Colonic mucosa (tissue), 4 donors: ENCODE data around the gene CLDN18. TPM values are rescaled to one million over a fixed set of nuclear protein-coding genes. Genes with fewer than 3 reads are reported as not detected.

ENCODE experiments used
- DNase-seq: peaks from one replicate; pipeline ENCODE4 v3.0.0-alpha.2; 2020
- H3K27ac ChIP-seq: fragments of 200-600 bp; one replicate; pipeline ENCODE4 v1.8.0; 2021
- H3K27me3 ChIP-seq: fragments of 200-600 bp; one replicate; pipeline ENCODE4 v1.8.0; 2021
- H3K36me3 ChIP-seq: fragments of 200-600 bp; one replicate; pipeline ENCODE4 v1.8.0; 2021
- H3K4me1 ChIP-seq: fragments of 200-600 bp; one replicate; pipeline ENCODE4 v1.8.0; 2021; ENCODE audit warnings: mild to moderate bottlenecking
- H3K4me3 ChIP-seq: fragments of 200-600 bp; one replicate; pipeline ENCODE4 v1.8.0; 2021
- H3K9ac ChIP-seq, 2 donors: one replicate each; pipeline ENCODE4 v1.7.0; 2013; ENCODE audit warnings: control low read depth in 2 of 2, low read depth in 2 of 2, low read length in 2 of 2
- H3K9me3 ChIP-seq: fragments of 200-600 bp; one replicate; pipeline ENCODE4 v1.8.0; 2021
- CTCF ChIP-seq: fragments of 200-600 bp; IDR thresholded peaks from one replicate; pipeline ENCODE4 v1.8.0; 2022; ENCODE audit warnings: antibody characterized with exemption, mild to moderate bottlenecking
- intact Hi-C: fragments of 100-400 bp; cut with DNase I; formaldehyde crosslinking; loops from one replicate; pipeline ENCODE4 v1.14.1; 2022
- total RNA-seq, 2 donors: library from RNA; stranded (reverse); fragmentation: NEBNext Ultra II Directional in 1 of 2; extraction: Animal tissue kit (Norgen Biotek cat#: 25700) in 1 of 2; gene quantifications; one replicate each; pipeline ENCODE4 v1.2.1, GENCODE V29; 2021
- donor health status: healthy.
- donor health status: DM: no; HTN: no; CAD: no.
- donor health status: DM: no; HTN: no; CAD: no.

The CLDN18 gene
- total RNA-seq, 2 donors from 2014 or later = 0.11 to 0.44 TPM

GRCh38 chr3:138051947-138052802 lies 42.2 kb downstream of the CLDN18 start:
- H3K9ac ChIP-seq = no peak overlapping the region
- peak; percentile 27 for TF ChIP-seq CTCF
- H3K27me3 ChIP-seq = no peaks in the 10 kb centered on the region
- H3K36me3 ChIP-seq = no peaks in the 10 kb centered on the region
- no peaks in the 10 kb centered on the region for H3K4me1 ChIP-seq
- no peak overlapping the region for H3K4me3 ChIP-seq
- H3K9me3 ChIP-seq = no peaks in the 10 kb centered on the region
- H3K27ac ChIP-seq = no peak overlapping the region
- intact Hi-C loops = loop anchor here (10.0 kb wide), 1 partner anchor 947 kb away; no protein-coding TSS in a partner anchor
- peak; percentile 30 for DNase-seq

- no peak for DNase-seq
- H3K9me3 ChIP-seq = no peaks in the 10 kb centered on the region
- H3K27me3 ChIP-seq = no peaks in the 10 kb centered on the region
- H3K4me3 ChIP-seq = no peak overlapping the region
- H3K4me1 ChIP-seq = no peaks in the 10 kb centered on the region
- intact Hi-C loops = loop anchor here (10.0 kb wide), 1 partner anchor 949 kb away; no protein-coding TSS in a partner anchor
- H3K36me3 ChIP-seq = no peaks in the 10 kb centered on the region
- H3K9ac ChIP-seq = no peak overlapping the region
- H3K27ac ChIP-seq = no peak overlapping the region
- no peak for TF ChIP-seq CTCF
These were observed 44.1 kb downstream of the CLDN18 start for GRCh38 chr3:138054057-138054456.

GRCh38 chr3:138057384-138057783 lies 47.4 kb downstream of the CLDN18 start:
- intact Hi-C loops = loop anchor here (10.0 kb wide), 1 partner anchor 953 kb away; no protein-coding TSS in a partner anchor
- no peak for TF ChIP-seq CTCF
- no peak overlapping the region for H3K27ac ChIP-seq

GRCh38 chr3:138059261-138059660 lies 49.3 kb downstream of the CLDN18 start:
- no peak overlapping the region for H3K4me3 ChIP-seq
- H3K27me3 ChIP-seq = no peaks in the 10 kb centered on the region
- intact Hi-C loops = loop anchor here (10.0 kb wide), 1 partner anchor 954 kb away; no protein-coding TSS in a partner anchor
- H3K4me1 ChIP-seq = no peaks in the 10 kb centered on the region
- H3K36me3 ChIP-seq = no peaks in the 10 kb centered on the region
- no peak for TF ChIP-seq CTCF
- no peak overlapping the region for H3K9ac ChIP-seq
- H3K9me3 ChIP-seq = no peaks in the 10 kb centered on the region
- H3K27ac ChIP-seq = no peak overlapping the region
- no peak for DNase-seq

More at GRCh38 chr3:138057384-138057783, 47.4 kb downstream of the CLDN18 start:
- Histone ChIP-seq H3K27me3 (no peaks in the 10 kb centered on the region), H3K9me3 (no peaks in the 10 kb centered on the region), H3K4me1 (no peaks in the 10 kb centered on the region), H3K9ac (no peak overlapping the region), H3K36me3 (no peaks in the 10 kb centered on the region), H3K4me3 (no peak overlapping the region)
- no peak for DNase-seq

- no peak for DNase-seq
- Histone ChIP-seq H3K4me3 (no peak overlapping the region), H3K27ac (no peak overlapping the region), H3K4me1 (no peaks in the 10 kb centered on the region), H3K36me3 (no peaks in the 10 kb centered on the region), H3K27me3 (no peaks in the 10 kb centered on the region), H3K9ac (no peak overlapping the region), H3K9me3 (no peaks in the 10 kb centered on the region)
- intact Hi-C loops = no loop called here
- no peak for TF ChIP-seq CTCF
These were observed 50.8 kb downstream of the CLDN18 start for GRCh38 chr3:138060792-138061191.
